Posterior vena cava (tissue), 2 donors: ENCODE results near the gene CWC22. TPM values are rescaled to one million over a fixed set of nuclear protein-coding genes. Genes with fewer than 3 reads are reported as not detected.
"Not testable (repeated sequence)": the region's sequence is repeated elsewhere in the genome, so short reads cannot be mapped to it uniquely, and the experiment has no call there.

Source experiments
- DNase-seq: peaks from one replicate; pipeline ENCODE4 v3.0.0-alpha.2; 2020; ENCODE audit warnings: low spot score
- intact Hi-C, 2 donors: fragments of 100-400 bp; cut with DNase I; formaldehyde crosslinking; loops; one replicate each; pipeline versions ENCODE4 v1.14.1 to v1.14.2; 2022 to 2023
- long read RNA-seq, 2 donors: library from polyadenylated mRNA; unstranded; transcript quantifications; one replicate each; pipeline ENCODE4 v2.0.0, GENCODE V29; 2020 to 2021
- total RNA-seq, 2 donors: library from RNA; stranded (reverse); fragmentation: NEBNext Ultra II Directional; extraction: Animal tissue kit (Norgen Biotek cat#: 25700); gene quantifications; one replicate each; pipeline ENCODE4 v1.2.1, GENCODE V29; 2021
- donor health status: DM: yes; HTN: yes; CAD: no.
- donor health status: DM: yes; HTN: yes; CAD: no.

Gene CWC22
- total RNA-seq, result 10 to 100 TPM; 18.5 to 19.1 TPM
- long read RNA-seq, donor 1, transcript CWC22-201 (20 exons, 2,392 nt), result major isoform, 8 of 11 reads
- long read RNA-seq, donor 1, partial matches to known transcripts, result 1 of 11 reads
- long read RNA-seq, donor 1, other reads (novel, unspliced or antisense), result 2 of 11 reads
- long read RNA-seq, donor 2, transcript CWC22-201 (20 exons, 2,392 nt), result major isoform, 8 of 14 reads
- long read RNA-seq, donor 2, partial matches to known transcripts, result 6 of 14 reads
- long read RNA-seq, donor 2, other reads (novel, unspliced or antisense), result 0 of 14 reads

- intact Hi-C loops, result no loop called here
- DNase-seq, result peak; percentile 93
Measured at GRCh38 chr2:180006781-180007579, at the start of gene CWC22. Gene CWC22 (minus strand): TSS chr2:180007297. CDS start chr2:179993341, 13,956 bp downstream.

DNA sequence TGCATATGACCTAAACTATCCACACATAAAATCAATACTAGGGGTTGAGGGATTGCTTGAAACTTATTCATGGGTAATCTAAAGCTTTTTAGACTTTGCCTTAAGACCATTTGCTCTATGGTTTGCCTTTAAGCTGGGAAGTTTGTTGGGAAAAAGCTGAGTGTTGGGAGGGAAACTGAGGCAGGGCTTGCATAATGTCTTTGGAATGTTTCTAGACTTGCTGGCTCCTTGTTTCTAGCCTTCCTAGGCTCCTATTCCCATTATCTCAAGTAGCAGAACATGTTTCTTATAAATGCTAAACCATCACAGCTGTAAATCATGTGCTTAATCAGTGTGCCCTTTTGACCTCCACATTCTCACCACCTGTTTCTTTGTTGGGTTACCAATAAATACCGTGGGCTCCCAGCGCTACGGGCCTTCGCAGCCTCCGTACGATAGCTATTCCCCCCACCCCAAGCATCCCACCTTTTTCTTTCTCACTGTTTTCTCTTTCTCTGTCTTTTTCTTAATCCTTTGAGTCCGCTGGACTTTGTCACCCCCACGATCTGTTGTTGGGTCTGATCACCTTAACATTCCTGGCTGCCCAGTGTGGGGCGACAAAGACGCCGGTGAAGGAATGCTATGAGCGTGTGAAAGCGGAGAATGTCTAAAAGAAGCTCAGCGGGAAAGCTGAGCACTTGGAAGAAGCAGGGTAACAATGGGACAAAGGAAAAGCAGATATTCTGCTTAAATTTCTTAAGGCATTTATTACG, 49.4 kb upstream of the CWC22 start:
- no peak for DNase-seq
- intact Hi-C loops, result no loop called here

DNA sequence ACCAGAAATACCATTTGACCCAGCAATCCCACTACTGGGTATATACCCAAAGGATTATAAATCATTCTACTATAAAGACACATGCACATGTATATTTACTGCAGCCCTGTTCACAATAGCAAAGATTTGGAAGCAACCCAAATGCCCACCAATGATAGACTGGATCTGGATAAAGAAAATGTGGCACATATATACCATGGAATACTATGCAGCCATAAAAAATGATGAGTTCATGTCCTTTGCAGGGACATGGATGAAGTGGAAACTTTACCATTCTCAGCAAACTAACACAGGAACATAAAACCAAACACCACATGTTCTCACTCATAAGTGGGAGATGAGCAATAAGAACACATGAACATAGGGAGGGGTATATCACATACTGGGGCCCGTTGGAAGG, 47.5 kb upstream of the CWC22 start:
- DNase-seq, intact Hi-C loops: not testable (repeated sequence)

DNA sequence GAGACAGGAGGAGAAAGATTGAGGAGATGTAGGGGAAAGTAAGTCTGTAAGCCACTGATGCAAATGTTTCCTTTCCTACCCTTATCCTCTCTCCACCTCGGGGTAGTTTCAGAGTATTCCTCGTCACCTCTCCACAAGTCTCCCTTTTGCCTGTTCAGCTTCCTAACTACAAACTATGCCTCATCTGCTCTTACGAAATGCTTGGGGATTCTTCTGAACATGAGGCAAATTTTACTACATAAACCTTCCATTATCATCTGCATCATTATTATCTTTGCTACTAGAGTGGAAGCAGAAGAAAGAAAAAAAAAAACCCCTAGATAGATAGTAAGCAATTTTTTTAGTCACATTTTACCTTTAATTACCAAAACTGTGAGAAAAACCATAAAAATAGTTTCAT, 43.1 kb upstream of the CWC22 start:
- DNase-seq, result no peak
- intact Hi-C loops, result no loop called here

DNA sequence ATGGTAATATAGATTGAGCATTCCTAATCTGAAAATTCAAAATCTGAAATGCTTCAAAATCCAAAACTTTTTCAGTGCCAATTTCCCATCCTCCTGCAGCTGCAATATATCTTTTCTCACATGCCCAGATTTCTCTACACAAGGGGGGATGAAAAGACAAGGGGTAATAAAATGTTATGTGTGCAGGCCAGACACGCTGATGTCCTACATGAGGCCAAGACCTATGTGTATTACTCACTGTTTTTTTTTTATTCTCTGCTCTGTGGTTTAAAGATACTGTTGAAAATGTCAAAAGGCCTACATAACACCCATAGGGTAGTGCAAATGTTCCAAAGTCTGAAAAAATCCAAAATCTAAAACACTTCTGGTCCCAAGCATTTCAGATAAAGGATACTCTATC, 41.2 kb upstream of the CWC22 start:
- intact Hi-C loops, result no loop called here
- DNase-seq, result no peak

GRCh38 chr2:180046776-180047175, 39.7 kb upstream of the CWC22 start:
- intact Hi-C loops, result no loop called here
- no peak for DNase-seq

GRCh38 chr2:180046202-180046601, 39.1 kb upstream of the CWC22 start:
- intact Hi-C loops, result no loop called here
- DNase-seq, result no peak

- DNase-seq, result no peak
- intact Hi-C loops, result no loop called here
Measured at GRCh38 chr2:180040146-180040925, 33.2 kb upstream of the CWC22 start.

DNA sequence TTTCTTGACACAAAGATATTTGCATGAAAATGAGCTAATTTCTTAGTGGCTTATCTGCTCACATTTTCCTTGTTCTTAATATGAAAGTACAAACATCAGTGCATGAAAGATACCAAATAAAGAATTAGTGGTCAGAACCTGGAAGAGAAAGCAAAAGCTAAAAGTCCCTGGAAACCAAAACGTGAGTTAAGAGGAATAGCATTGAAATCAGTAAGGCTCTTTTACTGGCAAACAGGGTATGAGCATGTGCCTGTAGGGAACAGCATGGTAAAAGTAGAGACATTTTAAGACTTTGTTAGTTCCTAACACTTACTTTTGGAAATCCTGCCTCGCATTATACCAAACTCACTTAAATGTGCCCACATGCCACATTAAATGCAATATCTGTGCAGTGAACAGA, 31.9 kb upstream of the CWC22 start:
- intact Hi-C loops, result no loop called here
- DNase-seq, result no peak

GRCh38 chr2:180033993-180034894, 27.1 kb upstream of the CWC22 start:
- intact Hi-C loops, result no loop called here
- no peak for DNase-seq

DNA sequence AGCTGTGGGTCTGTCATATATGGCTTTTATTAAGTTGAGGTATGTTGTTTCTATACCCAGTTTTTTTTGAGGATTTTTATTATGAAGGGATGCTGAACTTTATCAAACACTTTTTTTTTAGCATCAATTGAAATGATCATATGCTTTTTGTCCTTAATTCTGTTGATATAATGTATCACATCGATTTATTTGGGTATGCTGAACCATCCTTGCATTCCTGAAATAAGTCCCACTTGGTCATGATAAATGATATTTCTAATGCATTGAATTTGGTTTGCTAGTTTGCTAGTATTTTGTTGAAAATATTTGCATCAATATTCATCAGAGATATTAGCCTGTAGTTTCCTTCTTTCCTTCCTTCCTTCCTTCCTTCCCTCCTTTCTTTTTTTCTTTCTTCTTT, 22.5 kb upstream of the CWC22 start:
- no peak for DNase-seq
- intact Hi-C loops, result no loop called here

- intact Hi-C loops, result no loop called here
- DNase-seq, result no peak
Measured at GRCh38 chr2:180021850-180022249, 14.8 kb upstream of the CWC22 start.

DNA sequence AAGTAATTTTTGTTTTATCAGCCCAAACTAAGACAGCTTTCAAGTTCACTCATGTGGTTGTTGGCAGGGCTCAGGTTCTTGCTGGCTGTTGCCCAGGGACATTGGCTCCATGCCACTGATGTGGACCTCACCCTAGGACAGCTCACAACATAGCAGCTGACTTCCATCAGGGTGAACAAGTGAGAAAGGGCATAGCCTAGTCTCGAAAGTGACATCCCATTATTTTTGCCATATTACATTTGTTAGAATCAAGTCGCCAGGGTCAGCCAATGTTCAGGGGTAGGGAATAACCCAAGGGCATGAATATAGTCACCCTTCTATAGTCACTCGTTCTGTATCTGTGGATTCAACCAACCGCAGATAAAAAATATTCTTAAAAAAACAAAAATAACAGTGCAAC, 10.7 kb upstream of the CWC22 start:
- DNase-seq, result no peak
- intact Hi-C loops, result no loop called here

GRCh38 chr2:180016937-180017336, 9.8 kb upstream of the CWC22 start:
- intact Hi-C loops, result no loop called here

GRCh38 chr2:180015951-180016709, 9.0 kb upstream of the CWC22 start:
- intact Hi-C loops, result no loop called here
- DNase-seq, result no peak

More at GRCh38 chr2:180016937-180017336, 9.8 kb upstream of the CWC22 start:
- DNase-seq, result no peak

DNA sequence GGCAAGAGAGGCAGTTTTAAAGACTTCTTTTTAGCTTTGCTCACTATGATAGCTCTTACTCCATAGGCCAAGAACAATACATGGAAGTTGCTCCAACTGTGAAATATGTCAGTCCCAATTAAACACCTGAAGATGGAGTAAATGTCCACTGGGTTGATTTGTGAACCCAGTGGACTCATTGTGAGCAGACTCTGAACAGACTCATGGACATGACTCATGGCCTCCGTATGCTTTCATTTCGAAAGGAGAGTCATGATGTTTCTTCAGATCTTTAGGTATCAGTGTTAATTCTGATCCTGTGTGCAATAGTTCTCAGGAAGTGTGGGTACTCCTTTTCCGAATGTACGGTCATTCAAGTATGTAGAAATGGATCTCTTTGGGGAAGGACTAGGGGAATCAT, 5.4 kb upstream of the CWC22 start:
- no peak for DNase-seq
- intact Hi-C loops, result no loop called here

- intact Hi-C loops, result no loop called here
- no peak for DNase-seq
Measured at GRCh38 chr2:180010701-180011100, 3.6 kb upstream of the CWC22 start.

GRCh38 chr2:180006231-180006630, 866 bp downstream of the CWC22 start:
- DNase-seq, result no peak
- intact Hi-C loops, result no loop called here
